Adrenal gland (tissue), 19 donors: ENCODE results near the gene GRAMD1C. TPM values are rescaled to one million over a fixed set of nuclear protein-coding genes. Genes with fewer than 3 reads are reported as not detected.

Experiments used
- DNase-seq, 7 donors: peaks; one replicate each; pipeline ENCODE4 v3.0.0-alpha.2; 2019 to 2020
- H3K27ac ChIP-seq, 5 donors: fragments of 200-600 bp; sonication (generic) in 4 of 5; 1 replicate in 3 of 5; 2 replicates in 2 of 5; pipeline versions ENCODE4 v1.5.1 to v1.8.0; 2016 to 2020; ENCODE audit warnings: mild to moderate bottlenecking in 1 of 5
- H3K27me3 ChIP-seq: fragments of 200-600 bp; 2 replicates; pipeline ENCODE4 v1.8.0; 2021
- H3K36me3 ChIP-seq, 2 donors: fragments of 200-600 bp; replicated peaks in 1 of 2; 1 replicate in 1 of 2; 2 replicates in 1 of 2; pipeline versions ENCODE4 v1.5.1 to v1.8.0; 2018 to 2022
- H3K4me1 ChIP-seq, 2 donors: fragments of 200-600 bp; replicated peaks in 1 of 2; 1 replicate in 1 of 2; 2 replicates in 1 of 2; pipeline versions ENCODE4 v1.5.1 to v1.8.0; 2018 to 2021
- H3K4me3 ChIP-seq, 4 donors: fragments of 200-600 bp; sonication (generic) in 3 of 4; one replicate each; pipeline ENCODE4 v1.5.1; 2016 to 2018
- H3K9me3 ChIP-seq, 3 donors: fragments of 200-600 bp; sonication (generic) in 1 of 3; replicated peaks in 1 of 3; 1 replicate in 2 of 3; 2 replicates in 1 of 3; pipeline versions ENCODE4 v1.5.1 to v1.8.0; 2016 to 2021
- CTCF ChIP-seq, 6 experiments: fragments of 450-650 bp in 4 of 6; fragments of 200-600 bp in 2 of 6; sonication (generic) in 1 of 6; IDR thresholded peaks; 1 replicate in 5 of 6; 2 replicates in 1 of 6; pipeline versions ENCODE4 v1.5.1 to v1.8.0; 2016 to 2021; ENCODE audit warnings: antibody characterized with exemption in 6 of 6, mild to moderate bottlenecking in 2 of 6, moderate library complexity in 1 of 6
- POLR2A ChIP-seq, 2 donors: fragments of 450-650 bp; IDR thresholded peaks; one replicate each; pipeline ENCODE4 v1.6.1; 2017; ENCODE audit warnings: antibody characterized with exemption in 2 of 2, mild to moderate bottlenecking in 2 of 2, moderate library complexity in 1 of 2
- WGBS, 4 donors: extraction: QIAGEN DNeasy Blood & Tissue Kit in 2 of 4; methylation state at CpG; one replicate each; pipeline versions ENCODE4 v1.1.5 to v1.1.7; 2013 to 2017; 5-methylcytosine and 5-hydroxymethylcytosine counted together
- intact Hi-C, 2 donors: fragments of 100-400 bp; cut with DNase I; formaldehyde crosslinking; loops; one replicate each; pipeline versions ENCODE4 v1.14.1 to v1.15.0; 2022 to 2023
- long read RNA-seq, 10 donors: library from polyadenylated mRNA in 3 of 10; unstranded in 2 of 10; stranded (forward) in 1 of 10; transcript quantifications; one replicate each; pipeline ENCODE4 v2.0.0 and lab custom pipeline, GENCODE V29; 2021 to 2026
- polyA plus RNA-seq, 3 donors: library from polyadenylated mRNA; stranded (reverse); fragments of 200-250 nt in 2 of 3; fragments of 350-450 nt in 1 of 3; fragmentation: Illumina TruSeq in 1 of 3; extraction: RNeasy Lipid Tissue Mini Kit (QIAGEN cat#74804) in 1 of 3; gene quantifications; one replicate each; pipeline ENCODE4 v1.2.3, GENCODE V29; 2013 to 2014
- total RNA-seq, 9 donors: library from RNA; depleted of rRNA in 4 of 9; stranded (reverse); fragments of >200 nt in 4 of 9; fragments of 120-200 nt in 1 of 9; fragmentation: NEBNext Ultra II Directional in 1 of 9; extraction: Animal tissue kit (Norgen Biotek cat#: 25700) in 1 of 9; gene quantifications; one replicate each; pipeline versions ENCODE4 v1.1.0 to v1.2.4, GENCODE V29; 2013 to 2023
- donor health status: healthy with polysubstance abuse.
- donor health status: Bipolar disorder and iron deficiency.
- donor health status: DM: yes; HTN: yes; CAD: no.
- donor health status: DM: no; HTN: no; CAD: no.
- donor health status: DM: no; HTN: no; CAD: no.
- donor health status: DM: yes; HTN: yes; CAD: no.

GRAMD1C gene
- total RNA-seq (10 to 100 TPM in 1 of 9 donors, 1 to 10 TPM in 8; 1.4 to 12.6 (median 4.3) TPM), polyA plus RNA-seq (1 to 10 TPM; 2.5 to 8.3 (median 4.8) TPM)
- long read RNA-seq, donor 1, full-length matches to known transcripts = 3 of 3 reads
- long read RNA-seq, donor 1, partial matches to known transcripts = 0 of 3 reads
- long read RNA-seq, donor 1, other reads (novel, unspliced or antisense) = 0 of 3 reads
- long read RNA-seq, donor 2 = 0 reads
- long read RNA-seq, donor 3, partial matches to known transcripts = 0 of 1 reads
- long read RNA-seq, donor 3, other reads (novel, unspliced or antisense) = 0 of 1 reads
- long read RNA-seq, donor 4 = 0 reads
- long read RNA-seq, donor 5, transcript GRAMD1C-202 (13 exons, 3,475 nt) = major isoform, 5 of 7 reads
- long read RNA-seq, donor 5, partial matches to known transcripts = 0 of 7 reads
- long read RNA-seq, donor 5, other reads (novel, unspliced or antisense) = 2 of 7 reads
- long read RNA-seq, donor 6, partial matches to known transcripts = 0 of 2 reads
- long read RNA-seq, donor 6, other reads (novel, unspliced or antisense) = 2 of 2 reads
- long read RNA-seq, donor 7 = 0 reads
- long read RNA-seq, donor 8 = 0 reads
- long read RNA-seq, donor 9, partial matches to known transcripts = 0 of 1 reads
- long read RNA-seq, donor 9, other reads (novel, unspliced or antisense) = 0 of 1 reads
- long read RNA-seq, donor 10 = 0 reads

DNA sequence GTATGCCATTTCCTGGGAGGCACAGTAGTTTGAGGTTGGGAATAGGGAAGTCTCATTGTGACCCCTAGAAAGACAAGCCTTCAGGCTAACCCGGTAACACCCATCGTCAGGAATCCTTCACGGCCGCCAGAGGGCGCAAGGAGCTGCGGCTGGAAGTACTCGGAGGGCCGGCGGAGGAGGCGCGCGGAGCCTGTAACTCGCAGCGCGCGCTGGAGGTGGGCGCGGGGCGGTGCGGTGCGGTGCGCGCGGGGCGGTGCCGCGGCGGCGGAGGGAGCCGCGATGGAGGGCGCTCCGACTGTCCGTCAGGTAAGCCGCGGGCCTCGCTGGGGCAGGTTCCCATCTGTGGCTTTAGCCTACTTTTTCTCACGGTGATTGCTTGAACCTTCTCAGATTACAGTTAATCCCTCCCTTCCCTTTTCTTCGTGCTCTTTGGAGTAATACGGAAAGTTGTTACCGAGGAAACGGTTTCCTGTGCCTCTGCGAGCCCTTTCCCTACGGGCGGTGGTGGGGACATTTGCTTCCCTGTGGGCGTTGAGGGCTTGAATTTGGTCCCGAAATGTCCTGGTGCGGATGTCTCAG is at the start of gene GRAMD1C:
GRAMD1C (plus strand) TSS at position 158 of the 579 bp plus-strand sequence; CDS start at position 280, 122 bp downstream.
- peak within 1 kb of the TSS in 1 of 5 donors; percentile 52 for H3K27ac ChIP-seq
- 0 to 1% (median 0%) methylated on average over 13 to 48 of the region's 48 CpGs for WGBS, 4 donors
- TF ChIP-seq POLR2A (IDR thresholded peaks at IDR 0.05) = no peak
- TF ChIP-seq CTCF (IDR thresholded peaks at IDR 0.05) = peak; percentile 52 to 88 (median 73)
- H3K27me3 ChIP-seq = no peaks in the 10 kb centered on the region
- H3K4me1 ChIP-seq = peaks cover 0 to 3% of the 10 kb centered on the region in 2 donors
- peak within 1 kb of the TSS in 2 of 4 donors; percentile 14 to 66 for H3K4me3 ChIP-seq
- no peaks in the 10 kb centered on the region for H3K9me3 ChIP-seq
- H3K36me3 ChIP-seq = no peaks in the 10 kb centered on the region
- peak; percentile 79 to 90 (median 87) for DNase-seq
- intact Hi-C loops = loop anchor here (2.0 to 10.0 kb wide), 3 partner anchors 72 to 104 kb away; no protein-coding TSS in a partner anchor

DNA sequence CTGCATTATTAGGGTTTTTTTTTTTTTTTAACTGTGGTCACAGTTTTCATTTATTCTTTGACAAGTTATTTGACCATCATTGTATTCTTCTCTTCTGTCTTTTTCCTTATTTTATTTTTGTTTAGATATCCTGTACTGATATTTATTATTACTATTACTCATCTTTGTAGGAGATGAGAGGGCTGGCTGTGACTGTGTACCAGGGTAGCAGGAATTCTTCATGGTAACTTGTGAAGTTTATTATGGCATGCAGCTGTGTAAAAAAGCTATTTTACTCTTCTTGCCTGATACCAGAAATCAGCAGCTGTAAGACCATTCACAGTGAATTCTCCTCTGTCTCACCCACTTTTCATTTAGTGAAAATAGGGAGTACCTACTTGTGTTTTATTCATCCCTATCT is 47.2 kb upstream of the GRAMD1C start:
- no peaks in the 10 kb centered on the region for H3K9me3 ChIP-seq
- intact Hi-C loops = no loop called here
- H3K4me3 ChIP-seq = no peak overlapping the region
- peaks cover 0 to 58% of the 10 kb centered on the region in 2 donors for H3K36me3 ChIP-seq
- TF ChIP-seq CTCF (IDR thresholded peaks at IDR 0.05) (no peak), POLR2A (IDR thresholded peaks at IDR 0.05) (no peak)
- DNase-seq = no peak
- H3K4me1 ChIP-seq = no peaks in the 10 kb centered on the region
- no peaks in the 10 kb centered on the region for H3K27me3 ChIP-seq
- H3K27ac ChIP-seq = no peak overlapping the region

GRCh38 chr3:113794526-113794925 is 44.1 kb upstream of the GRAMD1C start:
- Histone ChIP-seq H3K9me3 (no peaks in the 10 kb centered on the region), H3K27me3 (no peaks in the 10 kb centered on the region), H3K4me3 (no peak overlapping the region), H3K4me1 (no peaks in the 10 kb centered on the region), H3K27ac (no peak overlapping the region), H3K36me3 (peaks cover 0 to 63% of the 10 kb centered on the region in 2 donors)
- no peak for TF ChIP-seq CTCF (IDR thresholded peaks at IDR 0.05)
- TF ChIP-seq POLR2A (IDR thresholded peaks at IDR 0.05) = no peak
- intact Hi-C loops = no loop called here
- DNase-seq = no peak
- 88 to 94% (median 88%) methylated on average over 4 of the region's 4 CpGs for WGBS, 4 donors

- Histone ChIP-seq H3K4me3 (no peak overlapping the region), H3K36me3 (peaks cover 0 to 70% of the 10 kb centered on the region in 2 donors), H3K9me3 (no peaks in the 10 kb centered on the region), H3K4me1 (no peaks in the 10 kb centered on the region), H3K27me3 (no peaks in the 10 kb centered on the region), H3K27ac (no peak overlapping the region)
- DNase-seq = no peak
- WGBS, 4 donors = 80 to 85% (median 82%) methylated on average over 4 of the region's 4 CpGs
- intact Hi-C loops = no loop called here
- TF ChIP-seq POLR2A (IDR thresholded peaks at IDR 0.05) (no peak), CTCF (IDR thresholded peaks at IDR 0.05) (no peak)
Observed at GRCh38 chr3:113795693-113796092, 42.9 kb upstream of the GRAMD1C start.
